Measurements from ENCODE around the gene BRD8. TPM values are rescaled to one million over a fixed set of nuclear protein-coding genes. Genes with fewer than 3 reads are reported as not detected.
A peak's percentile ranks its signal among the peaks of the same experiment; 100 is the strongest.

Gene BRD8
- total and polyA plus RNA-seq, 9 of the 15 experiments (the other 6 are each of a cell fraction or from before 2014, with no cell fraction given): 54.6 to 163 (median 87.0) TPM

GRCh38 chr5:138213161-138214029, 35.0 kb upstream of the BRD8 start, which contains the start of gene CDC23 (continued):
- TF ChIP-seq RBFOX2 (IDR thresholded peaks at IDR 0.05; ENCODE audit: low read depth, low read length): peak; percentile 89
- TF ChIP-seq POLR2G (IDR thresholded peaks at IDR 0.05; ENCODE audit: low read depth, low read length): peak; percentile 85

- peak overlapping the region; percentile 89 for H3K27ac ChIP-seq (ENCODE audit: extremely low read depth, low read depth, low read length)
- in situ Hi-C loops (cut with MboI) (no loop called here), intact Hi-C loops (cut with micrococcal nuclease) (no loop called here)
- ATAC-seq (peak; percentile 71), FAIRE-seq (no peak), DNase-seq (ENCODE audit: extremely low read depth in 1 of 4, low spot score in 3 of 4) (peak; percentile 25 to 46 (median 39))
- ChIA-PET CTCF (ENCODE audit: low intra/inter-chr PET ratio) (no interaction called here), POLR2A (interaction anchor here (0.9 to 2.1 kb wide), 11 partner anchors 11 to 243 kb away, joined by 3 to 14 read pairs (median 5); partner anchors contain the start of genes FAM53C and KIF20A)
- H3K4me2 ChIP-seq (ENCODE audit: insufficient read depth, low read length): peak overlapping the region; percentile 91
- H2AFZ ChIP-seq (ENCODE audit: low read depth, low read length): peak overlapping the region; percentile 94
- no peaks in the 10 kb centered on the region for H3K27me3 ChIP-seq (ENCODE audit: control insufficient read depth in 2 of 2, insufficient read depth in 2 of 2, low read length in 2 of 2)
- TSS peak; percentile 77 for BruUV-seq (replicated peaks)
- H3K9me1 ChIP-seq (ENCODE audit: control insufficient read depth, insufficient read depth, low read length): no peaks in the 10 kb centered on the region
- H3K9ac ChIP-seq (ENCODE audit: insufficient read depth in 1 of 2, low read depth in 2 of 2, low read length in 2 of 2): peak overlapping the region; percentile 94 to 99
- H4K20me1 ChIP-seq (replicated peaks; ENCODE audit: control insufficient read depth, insufficient read depth, low read length): no peaks in the 10 kb centered on the region
- H3K4me1 ChIP-seq (replicated peaks in 1 of 2; ENCODE audit: control insufficient read depth in 2 of 2, insufficient read depth in 2 of 2, low read length in 2 of 2): peaks cover 3 to 7% of the 10 kb centered on the region in 2 experiments; a peak in 3 of 5 replicates
- peaks cover 33% of the 10 kb centered on the region; the same call in 2 of the 3 replicates for H3K36me3 ChIP-seq (ENCODE audit: control insufficient read depth, insufficient read depth, low read length)
- H3K79me2 ChIP-seq (ENCODE audit: control insufficient read depth, insufficient read depth, low read length): peaks cover 47% of the 10 kb centered on the region
- peaks cover 4% of the 10 kb centered on the region; the same call in 1 of the 2 replicates for H3K9me3 ChIP-seq (replicated peaks; ENCODE audit: control insufficient read depth, insufficient read depth, low read depth, low read length)
- WGBS (ENCODE audit: insufficient coverage, low coverage, missing lambda C conversion rate): 3% methylated on average over 8 of the region's 8 CpGs
- H3K4me3 ChIP-seq: peak overlapping the region; percentile 88
- TF ChIP-seq ZNF584 (CRISPR knock-in tag; IDR thresholded peaks at IDR 0.05; ENCODE audit: low read depth): no peak
- TF ChIP-seq EGR1 (conservative IDR thresholded peaks at IDR 0.05): peak; percentile 67
- 0 out of 2 replicates have a peak, but pooled peaks have one; percentile 55 for TF ChIP-seq NR2C2 (CRISPR knock-in tag; IDR thresholded peaks at IDR 0.05)
- no peak for TF ChIP-seq NR2C2 (tag; IDR thresholded peaks at IDR 0.05)
- TF ChIP-seq, protein P1, sequence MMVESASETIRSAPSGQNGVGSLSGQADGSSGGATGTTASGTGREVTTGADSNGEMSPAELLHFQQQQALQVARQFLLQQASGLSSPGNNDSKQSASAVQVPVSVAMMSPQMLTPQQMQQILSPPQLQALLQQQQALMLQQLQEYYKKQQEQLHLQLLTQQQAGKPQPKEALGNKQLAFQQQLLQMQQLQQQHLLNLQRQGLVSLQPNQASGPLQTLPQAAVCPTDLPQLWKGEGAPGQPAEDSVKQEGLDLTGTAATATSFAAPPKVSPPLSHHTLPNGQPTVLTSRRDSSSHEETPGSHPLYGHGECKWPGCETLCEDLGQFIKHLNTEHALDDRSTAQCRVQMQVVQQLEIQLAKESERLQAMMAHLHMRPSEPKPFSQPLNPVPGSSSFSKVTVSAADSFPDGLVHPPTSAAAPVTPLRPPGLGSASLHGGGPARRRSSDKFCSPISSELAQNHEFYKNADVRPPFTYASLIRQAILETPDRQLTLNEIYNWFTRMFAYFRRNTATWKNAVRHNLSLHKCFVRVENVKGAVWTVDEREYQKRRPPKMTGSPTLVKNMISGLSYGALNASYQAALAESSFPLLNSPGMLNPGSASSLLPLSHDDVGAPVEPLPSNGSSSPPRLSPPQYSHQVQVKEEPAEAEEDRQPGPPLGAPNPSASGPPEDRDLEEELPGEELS (CRISPR knock-in tag; IDR thresholded peaks at IDR 0.05; ENCODE audit: borderline replicate concordance): peak; percentile 26; the same call in 1 of the 2 replicates
- TF ChIP-seq, protein P2, sequence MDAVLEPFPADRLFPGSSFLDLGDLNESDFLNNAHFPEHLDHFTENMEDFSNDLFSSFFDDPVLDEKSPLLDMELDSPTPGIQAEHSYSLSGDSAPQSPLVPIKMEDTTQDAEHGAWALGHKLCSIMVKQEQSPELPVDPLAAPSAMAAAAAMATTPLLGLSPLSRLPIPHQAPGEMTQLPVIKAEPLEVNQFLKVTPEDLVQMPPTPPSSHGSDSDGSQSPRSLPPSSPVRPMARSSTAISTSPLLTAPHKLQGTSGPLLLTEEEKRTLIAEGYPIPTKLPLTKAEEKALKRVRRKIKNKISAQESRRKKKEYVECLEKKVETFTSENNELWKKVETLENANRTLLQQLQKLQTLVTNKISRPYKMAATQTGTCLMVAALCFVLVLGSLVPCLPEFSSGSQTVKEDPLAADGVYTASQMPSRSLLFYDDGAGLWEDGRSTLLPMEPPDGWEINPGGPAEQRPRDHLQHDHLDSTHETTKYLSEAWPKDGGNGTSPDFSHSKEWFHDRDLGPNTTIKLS (IDR thresholded peaks at IDR 0.05; ENCODE audit: borderline replicate concordance, low read depth): 0 out of 2 replicates have a peak, but pooled peaks have one; percentile 17
- 0 out of 2 replicates have a peak, but pooled peaks have one; percentile 56 for TF ChIP-seq ERF (CRISPR knock-in tag; IDR thresholded peaks at IDR 0.05)
- no peak for TF ChIP-seq ZNF217 (CRISPR knock-in tag; IDR thresholded peaks at IDR 0.05)
- TF ChIP-seq SIN3A (IDR thresholded peaks at IDR 0.05; ENCODE audit: borderline replicate concordance in 2 of 2, control insufficient read depth in 1 of 2, low read depth in 2 of 2, low read length in 2 of 2): peak in 1 of 2 experiments; percentile 62; a peak in 1 of 4 replicates
- TF ChIP-seq POLR3A (IDR thresholded peaks at IDR 0.05; ENCODE audit: borderline replicate concordance, extremely low read depth, insufficient read depth, insufficient read length): no peak
Observed at GRCh38 chr5:138212828-138213160, 34.4 kb upstream of the BRD8 start.

Measured in K562 (cell line).